HFFc6 (cell line): ENCODE results near the gene CLIP3. TPM values are rescaled to one million over a fixed set of nuclear protein-coding genes. Genes with fewer than 3 reads are reported as not detected.

Source experiments
- DNase-seq: peaks from one replicate; pipeline ENCODE4 v3.0.0-alpha.2; 2018
- H3K27ac Mint-ChIP-seq: 2 replicates; pipeline ENCODE4 v1.8.0; 2020; ENCODE audit warnings: mild to moderate bottlenecking, mixed read lengths
- H3K27me3 Mint-ChIP-seq: 2 replicates; pipeline ENCODE4 v1.8.0; 2021; ENCODE audit warnings: mild to moderate bottlenecking, moderate library complexity, mixed read lengths; ENCODE audit not compliant: insufficient read depth
- H3K36me3 Mint-ChIP-seq: 2 replicates; pipeline ENCODE4 v1.8.0; 2021; ENCODE audit warnings: low read depth, mixed read lengths
- H3K4me1 Mint-ChIP-seq: 2 replicates; pipeline ENCODE4 v1.8.0; 2020; ENCODE audit warnings: low read depth, mixed read lengths
- H3K4me3 Mint-ChIP-seq: 2 replicates; pipeline ENCODE4 v1.8.0; 2020; ENCODE audit warnings: mild to moderate bottlenecking, moderate library complexity, mixed read lengths
- H3K9me3 Mint-ChIP-seq: 2 replicates; pipeline ENCODE4 v1.8.0; 2020; ENCODE audit warnings: mild to moderate bottlenecking, mixed read lengths
- CTCF ChIP-seq: fragments of 200-600 bp; sonication (generic); IDR thresholded peaks from 2 replicates; pipeline ENCODE4 v1.5.0; 2021; ENCODE audit warnings: antibody characterized with exemption, mild to moderate bottlenecking
- total RNA-seq, 6 experiments: library from RNA; stranded (reverse); fragmentation: NEBNext Ultra II Directional; extraction: Animal tissue kit (Norgen Biotek cat#: 25700); gene quantifications; 2 replicates in 1 of 6; 3 replicates in 5 of 6; pipeline ENCODE4 v1.2.3, GENCODE V29; 2021

CLIP3 gene
- total RNA-seq, 6 experiments from 2014 or later = 62.2 to 93.1 (median 83.9) TPM

GRCh38 chr19:35992907-35993765, 39.5 kb downstream of the CLIP3 start:
- 0 out of 2 replicates have a peak, but pooled peaks cover 4% of the 10 kb centered on the region for H3K9me3 Mint-ChIP-seq
- peaks cover 4% of the 10 kb centered on the region; the same call in 1 of the 2 replicates for H3K36me3 Mint-ChIP-seq
- peaks cover 27% of the 10 kb centered on the region for H3K4me1 Mint-ChIP-seq
- TF ChIP-seq CTCF = no peak
- H3K4me3 Mint-ChIP-seq = no peak overlapping the region
- DNase-seq = no peak
- H3K27ac Mint-ChIP-seq = no peak overlapping the region
- peaks cover 23% of the 10 kb centered on the region for H3K27me3 Mint-ChIP-seq

- no peak for DNase-seq
- no peak overlapping the region for H3K4me3 Mint-ChIP-seq
- H3K27me3 Mint-ChIP-seq = peaks cover 30% of the 10 kb centered on the region
- no peak for TF ChIP-seq CTCF
- peaks cover 19% of the 10 kb centered on the region for H3K4me1 Mint-ChIP-seq
- peaks cover 4% of the 10 kb centered on the region; the same call in 1 of the 2 replicates for H3K36me3 Mint-ChIP-seq
- H3K27ac Mint-ChIP-seq = no peak overlapping the region
- H3K9me3 Mint-ChIP-seq = 0 out of 2 replicates have a peak, but pooled peaks cover 4% of the 10 kb centered on the region
Observed at GRCh38 chr19:35991731-35992450, 40.8 kb downstream of the CLIP3 start.

DNA sequence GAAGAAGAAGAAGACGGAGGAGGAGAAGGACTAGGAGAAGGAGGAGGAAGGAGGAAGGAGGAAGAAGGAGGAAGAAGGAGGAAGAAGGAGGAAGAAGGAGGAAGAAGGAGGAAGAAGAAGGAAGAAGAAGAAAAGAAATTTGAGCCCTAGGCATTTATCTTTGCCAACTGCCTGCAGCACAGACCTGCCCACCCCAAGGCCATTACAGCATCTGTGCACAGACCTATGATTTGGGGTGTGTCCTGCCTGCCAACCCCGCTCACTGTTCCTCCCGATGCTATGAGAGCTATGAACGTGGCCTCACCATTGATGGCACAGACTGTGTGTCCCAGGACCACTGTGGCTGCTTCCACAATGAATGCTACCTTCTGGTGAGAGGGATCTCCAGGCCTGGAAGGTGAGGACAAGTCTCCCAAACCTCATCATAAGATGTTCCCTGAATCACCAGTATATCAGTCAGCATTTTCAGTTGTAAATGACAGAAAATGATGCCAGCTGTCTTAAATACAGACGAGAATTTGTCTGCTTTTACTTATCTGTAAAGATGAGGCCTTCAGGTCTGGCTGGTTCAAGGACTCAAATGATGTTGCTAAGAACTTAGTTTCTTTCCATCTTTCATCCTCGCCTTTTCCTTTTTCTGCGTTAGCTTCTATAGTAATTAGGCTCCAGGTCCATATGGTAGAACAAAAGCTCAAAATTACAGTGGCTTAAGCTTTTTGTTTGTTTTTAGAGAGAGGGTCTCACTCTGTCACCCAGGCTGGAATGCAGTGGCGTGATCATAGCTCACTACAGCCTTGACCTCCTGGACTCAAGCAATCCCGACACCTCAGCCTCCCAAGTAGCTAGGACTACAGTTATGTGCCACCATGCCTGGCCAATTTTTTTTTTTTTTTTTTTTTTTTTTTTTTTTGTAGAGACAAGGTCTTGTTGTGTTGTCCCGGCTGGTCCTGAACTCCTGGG, 41.6 kb downstream of the CLIP3 start:
- H3K27me3 Mint-ChIP-seq = peaks cover 29% of the 10 kb centered on the region
- H3K36me3 Mint-ChIP-seq = no peaks in the 10 kb centered on the region
- 0 out of 2 replicates have a peak, but pooled peaks cover 4% of the 10 kb centered on the region for H3K9me3 Mint-ChIP-seq
- no peak for TF ChIP-seq CTCF
- peaks cover 10% of the 10 kb centered on the region for H3K4me1 Mint-ChIP-seq
- H3K4me3 Mint-ChIP-seq = no peak overlapping the region
- DNase-seq = no peak
- no peak overlapping the region for H3K27ac Mint-ChIP-seq

DNA sequence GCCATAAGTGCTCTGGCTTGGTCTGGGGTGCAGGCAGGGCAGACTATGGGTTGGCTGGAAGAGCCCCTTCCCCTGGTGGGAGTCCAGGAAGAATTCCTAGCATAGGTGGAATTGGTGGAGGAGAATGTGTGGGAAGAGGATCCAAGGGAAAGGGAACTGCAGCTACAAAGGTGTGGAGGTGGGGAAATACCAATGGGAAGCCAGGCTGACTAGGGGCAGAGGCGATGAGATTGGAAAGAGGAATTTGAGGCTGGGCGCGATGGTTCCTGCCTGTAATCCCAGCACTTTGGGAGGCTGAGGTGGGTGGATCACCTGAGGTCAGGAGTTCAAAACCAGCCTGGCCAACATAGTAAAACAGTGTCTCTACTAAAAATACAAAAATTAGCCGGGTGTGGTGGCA, 42.5 kb downstream of the CLIP3 start:
- TF ChIP-seq CTCF = no peak
- DNase-seq = no peak
- no peak overlapping the region for H3K4me3 Mint-ChIP-seq
- H3K4me1 Mint-ChIP-seq = peaks cover 5% of the 10 kb centered on the region
- H3K27ac Mint-ChIP-seq = no peak overlapping the region
- no peaks in the 10 kb centered on the region for H3K36me3 Mint-ChIP-seq
- 0 out of 2 replicates have a peak, but pooled peaks cover 4% of the 10 kb centered on the region for H3K9me3 Mint-ChIP-seq
- H3K27me3 Mint-ChIP-seq = peaks cover 37% of the 10 kb centered on the region

DNA sequence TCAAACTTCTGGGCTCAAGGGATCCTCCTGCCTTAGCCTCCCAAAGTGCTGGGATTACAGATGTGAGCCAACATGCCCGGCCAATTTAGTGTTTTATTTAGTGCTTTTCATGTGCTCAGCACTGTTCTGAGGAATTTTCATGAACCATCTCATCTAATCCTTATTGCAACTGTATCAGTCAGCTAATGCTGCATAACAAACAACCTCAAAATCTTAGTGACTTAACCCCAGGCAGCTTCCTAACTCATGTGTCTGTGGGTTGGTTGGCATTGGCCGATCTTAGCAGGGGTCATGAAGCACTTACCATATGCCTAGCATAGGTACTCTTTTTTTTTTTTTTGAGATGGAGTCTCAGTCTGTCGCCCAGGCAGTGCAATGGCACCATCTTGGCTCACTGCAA, 43.8 kb downstream of the CLIP3 start:
- H3K4me3 Mint-ChIP-seq = no peak overlapping the region

More for the DNA sequence above, 43.8 kb downstream of the CLIP3 start:
- no peak for TF ChIP-seq CTCF
- H3K4me1 Mint-ChIP-seq = no peaks in the 10 kb centered on the region
- no peaks in the 10 kb centered on the region for H3K36me3 Mint-ChIP-seq
- H3K27me3 Mint-ChIP-seq = peaks cover 46% of the 10 kb centered on the region
- no peak overlapping the region for H3K27ac Mint-ChIP-seq
- H3K9me3 Mint-ChIP-seq = 0 out of 2 replicates have a peak, but pooled peaks cover 4% of the 10 kb centered on the region
- no peak for DNase-seq
